Measurements from ENCODE around the gene CX3CR1.

- TF ChIP-seq HOXA7 (CRISPR knock-in tag; IDR thresholded peaks at IDR 0.05; ENCODE audit: borderline replicate concordance) (no peak), PRDM10 (tag by site-specific recombination; IDR thresholded peaks at IDR 0.05) (no peak), CTCF (tag by site-specific recombination; IDR thresholded peaks at IDR 0.05) (no peak), ZNF48 (tag by site-specific recombination; IDR thresholded peaks at IDR 0.05) (no peak), ZNF292 (tag by site-specific recombination; IDR thresholded peaks at IDR 0.05; ENCODE audit: borderline replicate concordance, low read depth) (no peak), ZBTB49 (tag by site-specific recombination; IDR thresholded peaks at IDR 0.05; ENCODE audit: low read depth) (no peak), ZNF23 (tag by site-specific recombination; IDR thresholded peaks at IDR 0.05; ENCODE audit: borderline replicate concordance) (no peak), ZNF449 (tag by site-specific recombination; IDR thresholded peaks at IDR 0.05) (no peak), ZNF2 (tag by site-specific recombination; IDR thresholded peaks at IDR 0.05) (no peak), ZNF24 (tag by site-specific recombination; IDR thresholded peaks at IDR 0.05) (no peak)
These were observed 1.8 kb downstream of the CX3CR1 start for GRCh38 chr3:39277893-39278615.
